WI38 (cell line): Measurements from ENCODE around the gene ATXN7L1.

ENCODE experiments used
- H3K4me3 ChIP-seq: 2 replicates; pipeline ENCODE4 v1.5.1; 2011; ENCODE audit warnings: low read depth, mild to moderate bottlenecking, control low read depth, low read length
- TF ChIP-seq, protein P1 (sequence below): IDR thresholded peaks from 2 replicates; pipeline ENCODE4 v1.5.1; 2012; ENCODE audit warnings: low read depth, mild to moderate bottlenecking, control low read depth, low read length

ATXN7L1 gene

GRCh38 chr7:105639667-105640493 lies 236.5 kb downstream of the ATXN7L1 start:
- TF ChIP-seq, protein P1, sequence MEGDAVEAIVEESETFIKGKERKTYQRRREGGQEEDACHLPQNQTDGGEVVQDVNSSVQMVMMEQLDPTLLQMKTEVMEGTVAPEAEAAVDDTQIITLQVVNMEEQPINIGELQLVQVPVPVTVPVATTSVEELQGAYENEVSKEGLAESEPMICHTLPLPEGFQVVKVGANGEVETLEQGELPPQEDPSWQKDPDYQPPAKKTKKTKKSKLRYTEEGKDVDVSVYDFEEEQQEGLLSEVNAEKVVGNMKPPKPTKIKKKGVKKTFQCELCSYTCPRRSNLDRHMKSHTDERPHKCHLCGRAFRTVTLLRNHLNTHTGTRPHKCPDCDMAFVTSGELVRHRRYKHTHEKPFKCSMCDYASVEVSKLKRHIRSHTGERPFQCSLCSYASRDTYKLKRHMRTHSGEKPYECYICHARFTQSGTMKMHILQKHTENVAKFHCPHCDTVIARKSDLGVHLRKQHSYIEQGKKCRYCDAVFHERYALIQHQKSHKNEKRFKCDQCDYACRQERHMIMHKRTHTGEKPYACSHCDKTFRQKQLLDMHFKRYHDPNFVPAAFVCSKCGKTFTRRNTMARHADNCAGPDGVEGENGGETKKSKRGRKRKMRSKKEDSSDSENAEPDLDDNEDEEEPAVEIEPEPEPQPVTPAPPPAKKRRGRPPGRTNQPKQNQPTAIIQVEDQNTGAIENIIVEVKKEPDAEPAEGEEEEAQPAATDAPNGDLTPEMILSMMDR = no peak
- H3K4me3 ChIP-seq = no peak overlapping the region

- TF ChIP-seq, protein P1 = no peak
- no peak overlapping the region for H3K4me3 ChIP-seq
These were observed 237.4 kb downstream of the ATXN7L1 start for GRCh38 chr7:105638902-105639495.

DNA sequence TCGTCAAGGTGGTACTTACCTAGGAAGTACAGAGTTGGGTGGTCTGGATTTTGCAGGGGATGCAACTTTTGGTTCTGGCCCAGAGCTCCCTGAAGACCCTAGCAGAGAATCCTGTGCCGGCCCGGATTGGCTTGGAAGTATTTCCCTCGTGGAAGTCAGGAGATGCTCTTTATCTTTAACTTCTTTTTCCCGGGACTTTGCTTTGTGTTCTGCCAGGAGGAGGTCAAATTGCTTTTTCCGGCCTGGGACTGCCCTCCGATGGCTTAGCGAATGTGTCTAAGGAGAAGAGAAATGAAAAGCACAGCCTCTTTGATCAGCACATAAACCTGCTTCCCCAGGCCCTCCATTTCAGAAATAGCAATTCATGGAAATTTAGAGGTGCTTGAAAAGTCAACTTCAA lies 238.1 kb downstream of the ATXN7L1 start:
- H3K4me3 ChIP-seq = no peak overlapping the region
- TF ChIP-seq, protein P1 = no peak

DNA sequence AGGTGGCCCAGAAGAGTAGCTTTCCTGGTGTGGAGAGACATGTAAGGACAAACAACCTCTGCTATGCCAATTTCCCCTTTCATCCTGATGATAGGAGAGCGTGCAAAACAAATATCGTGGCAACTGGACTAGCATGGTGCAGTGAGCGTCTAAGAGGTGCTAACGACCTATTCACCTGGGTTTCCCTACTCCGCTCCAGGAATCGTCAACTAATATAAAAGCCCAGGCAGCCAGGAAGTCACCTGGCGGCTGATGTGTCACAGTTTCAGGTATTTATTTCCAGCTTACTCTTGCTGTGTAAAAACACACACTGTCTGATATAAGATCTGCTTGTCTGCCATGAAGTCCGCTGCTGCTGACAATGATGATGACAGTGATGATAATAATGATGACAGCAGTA lies 238.6 kb downstream of the ATXN7L1 start:
- H3K4me3 ChIP-seq = no peak overlapping the region
- TF ChIP-seq, protein P1 = no peak

DNA sequence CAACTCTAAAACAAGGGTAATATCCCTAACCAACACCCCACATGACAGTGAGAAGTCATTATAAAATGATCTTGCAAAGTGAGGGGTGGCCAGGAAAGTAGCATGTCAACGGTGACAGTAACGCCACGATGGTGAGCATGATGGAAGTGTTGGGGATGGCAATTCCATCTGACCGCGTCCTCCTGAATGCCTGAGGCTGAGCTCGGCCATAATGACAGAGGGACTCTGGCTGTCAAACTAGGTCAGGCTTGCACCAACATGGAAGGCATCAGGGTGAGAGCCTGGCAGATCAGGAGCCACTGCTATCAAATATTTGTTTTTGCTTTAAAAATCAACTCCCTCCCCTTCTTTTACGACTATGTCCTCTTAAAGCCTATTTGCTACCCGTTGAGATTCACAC lies 239.4 kb downstream of the ATXN7L1 start:
- H3K4me3 ChIP-seq = no peak overlapping the region
- TF ChIP-seq, protein P1 = no peak

DNA sequence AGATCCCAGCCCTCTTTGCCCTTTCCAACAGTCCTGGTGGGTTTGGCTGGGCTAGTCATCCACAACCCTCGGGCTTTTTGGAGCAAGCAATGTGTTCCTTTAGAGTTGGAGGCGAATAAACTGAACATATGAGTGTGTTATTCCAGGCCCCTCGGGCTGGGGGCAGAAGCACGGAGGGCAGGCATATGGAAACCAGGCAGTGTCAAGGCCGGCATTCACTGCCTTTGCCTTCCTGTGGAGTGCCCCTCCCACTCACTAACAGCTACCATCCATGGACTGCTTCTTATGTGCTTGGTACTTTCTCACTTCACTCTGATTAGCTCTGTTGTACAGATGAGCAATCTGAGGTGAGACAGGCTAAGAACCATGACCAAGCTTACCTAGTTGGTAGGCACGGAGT lies 241.2 kb downstream of the ATXN7L1 start:
- TF ChIP-seq, protein P1 = no peak
- H3K4me3 ChIP-seq = no peak overlapping the region

GRCh38 chr7:105625986-105626385 lies 250.4 kb downstream of the ATXN7L1 start:
- TF ChIP-seq, protein P1 = no peak
- no peak overlapping the region for H3K4me3 ChIP-seq
